Measurements from ENCODE around the gene ZBTB1.

GRCh38 chr14:64467101-64467500 lies 37.5 kb upstream of the ZBTB1 start:
- TF ChIP-seq HES1 (IDR thresholded peaks at IDR 0.05; ENCODE audit: low read depth) (no peak), CTCF (IDR thresholded peaks at IDR 0.05 in 2 of 3, conservative IDR thresholded peaks at IDR 0.05 in 1 of 3; ENCODE audit: insufficient read depth in 2 of 3, low read depth in 1 of 3, low read length in 3 of 3) (no peak), PREB (CRISPR knock-in tag; IDR thresholded peaks at IDR 0.05) (no peak), POLR2A (conservative IDR thresholded peaks at IDR 0.05) (no peak), PHF8 (IDR thresholded peaks at IDR 0.05; ENCODE audit: borderline replicate concordance, low read length) (no peak), ATF3 (IDR thresholded peaks at IDR 0.05) (no peak), ATF3 (CRISPR knock-in tag; conservative IDR thresholded peaks at IDR 0.05) (no peak)
